Neural progenitor cell (in vitro differentiated cells): Measurements from ENCODE around the gene CKMT2.

Source experiments
- CTCF ChIP-seq: fragments of 200-600 bp; sonication (generic); IDR thresholded peaks from 2 replicates; pipeline ENCODE4 v1.5.1; 2017; ENCODE audit warnings: antibody characterized with exemption, mild to moderate bottlenecking
- EZH2 ChIP-seq: fragments of 200-600 bp; sonication (generic); IDR thresholded peaks from 2 replicates; pipeline ENCODE4 v1.6.1; 2017; ENCODE audit warnings: antibody characterized with exemption, mild to moderate bottlenecking, moderate library complexity
- EZH2phosphoT487 ChIP-seq: fragments of 200-600 bp; sonication (generic); IDR thresholded peaks from 2 replicates; pipeline ENCODE4 v1.6.1; 2017; ENCODE audit warnings: antibody characterized with exemption

- TF ChIP-seq CTCF (no peak), EZH2 (no peak), EZH2phosphoT487 (no peak)
Observed at GRCh38 chr5:81314581-81314980, 81.5 kb downstream of the CKMT2 start.
